Effector memory CD8-positive, alpha-beta T cell (primary cell): ENCODE results near the gene KPNA4.
"Not testable (repeated sequence)": the region's sequence is repeated elsewhere in the genome, so short reads cannot be mapped to it uniquely, and the experiment has no call there.

Experiments used
- ATAC-seq: fragments of 150-1000 bp; cut with Tn5 transposase; replicated peaks from 2 replicates; pipeline ENCODE4 v1.10.0; 2021; ENCODE audit warnings: mild to moderate bottlenecking, moderate library complexity
- DNase-seq, 3 experiments: peaks; one replicate each; pipeline ENCODE4 v3.0.0; 2021
- H3K27ac Mint-ChIP-seq, 2 donors: one replicate each; pipeline ENCODE4 v1.8.0; 2022; ENCODE audit warnings: mild to moderate bottlenecking in 2 of 2, mixed read lengths in 2 of 2, moderate library complexity in 2 of 2
- H3K27me3 Mint-ChIP-seq, 2 donors: one replicate each; pipeline ENCODE4 v1.8.0; 2022; ENCODE audit warnings: mixed read lengths in 2 of 2
- H3K36me3 Mint-ChIP-seq: one replicate; pipeline ENCODE4 v1.8.0; 2022; ENCODE audit warnings: mild to moderate bottlenecking, moderate library complexity, mixed read lengths; ENCODE audit not compliant: insufficient read depth
- H3K4me1 Mint-ChIP-seq, 2 donors: one replicate each; pipeline ENCODE4 v1.8.0; 2022; ENCODE audit warnings: low read depth in 2 of 2, mixed read lengths in 2 of 2
- H3K4me3 Mint-ChIP-seq, 2 donors: one replicate each; pipeline ENCODE4 v1.8.0; 2022; ENCODE audit warnings: mild to moderate bottlenecking in 2 of 2, mixed read lengths in 2 of 2, moderate library complexity in 2 of 2
- H3K9me3 Mint-ChIP-seq, 2 donors: one replicate each; pipeline ENCODE4 v1.8.0; 2022; ENCODE audit warnings: mixed read lengths in 2 of 2

KPNA4 gene

DNA sequence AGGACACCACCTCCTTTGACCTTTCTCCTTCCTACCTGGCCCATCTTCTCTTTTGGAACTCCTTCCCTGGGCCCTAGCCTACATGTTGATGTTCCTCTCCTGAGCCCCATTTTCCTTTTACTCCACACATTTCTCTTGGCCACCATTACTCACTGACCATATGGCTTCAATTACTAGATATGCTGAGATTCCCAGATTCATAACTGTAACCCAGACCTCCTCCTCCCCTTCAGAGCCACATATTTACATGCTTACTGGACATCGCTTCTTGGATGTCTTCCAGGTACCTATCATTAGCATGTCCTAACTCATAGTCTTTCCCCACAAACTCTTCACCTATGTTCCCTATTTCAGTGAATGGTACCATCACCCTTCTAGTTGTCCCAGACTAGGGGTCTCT is 91.4 kb downstream of the KPNA4 start:
- peaks cover 8 to 9% of the 10 kb centered on the region in 2 donors for H3K9me3 Mint-ChIP-seq
- H3K27me3 Mint-ChIP-seq, result peaks cover 25% of the 10 kb centered on the region in 2 donors
- ATAC-seq, result no peak
- no peaks in the 10 kb centered on the region for H3K4me1 Mint-ChIP-seq
- DNase-seq, result no peak
- H3K27ac Mint-ChIP-seq, result no peak overlapping the region
- no peak overlapping the region for H3K4me3 Mint-ChIP-seq
- H3K36me3 Mint-ChIP-seq, result no peaks in the 10 kb centered on the region

GRCh38 chr3:160473221-160473620 is 92.2 kb downstream of the KPNA4 start:
- no peaks in the 10 kb centered on the region for H3K4me1 Mint-ChIP-seq
- no peaks in the 10 kb centered on the region for H3K36me3 Mint-ChIP-seq
- peaks cover 25 to 31% of the 10 kb centered on the region in 2 donors for H3K27me3 Mint-ChIP-seq
- ATAC-seq (no peak), DNase-seq (no peak)
- H3K27ac Mint-ChIP-seq, result no peak overlapping the region
- H3K9me3 Mint-ChIP-seq, result peaks cover 8 to 9% of the 10 kb centered on the region in 2 donors
- H3K4me3 Mint-ChIP-seq, result no peak overlapping the region

DNA sequence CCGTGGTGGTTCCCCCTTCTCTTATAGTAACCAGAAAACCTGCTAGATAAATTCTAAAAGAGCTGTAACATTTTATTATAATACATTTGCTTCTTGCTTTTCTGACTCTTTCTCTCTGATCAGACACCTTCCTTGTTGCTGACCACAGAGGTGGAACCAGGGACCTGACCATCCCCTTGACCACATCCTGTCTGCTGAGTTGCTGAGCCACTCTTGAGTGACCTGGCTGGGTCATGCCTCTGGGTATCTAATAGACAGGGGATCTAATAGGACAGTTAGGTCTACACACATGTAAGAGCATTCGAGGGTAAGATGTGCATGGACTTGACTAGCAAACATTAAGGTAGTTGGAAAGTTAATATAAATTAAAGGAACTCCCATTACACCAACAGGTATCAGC is 93.0 kb downstream of the KPNA4 start:
- no peaks in the 10 kb centered on the region for H3K36me3 Mint-ChIP-seq
- peaks cover 28 to 31% of the 10 kb centered on the region in 2 donors for H3K27me3 Mint-ChIP-seq
- ATAC-seq (no peak), DNase-seq (no peak)
- H3K4me3 Mint-ChIP-seq, result no peak overlapping the region
- peaks cover 8 to 9% of the 10 kb centered on the region in 2 donors for H3K9me3 Mint-ChIP-seq
- no peaks in the 10 kb centered on the region for H3K4me1 Mint-ChIP-seq
- H3K27ac Mint-ChIP-seq, result no peak overlapping the region

- DNase-seq (no peak), ATAC-seq (no peak)
- no peak overlapping the region for H3K27ac Mint-ChIP-seq
- H3K4me1 Mint-ChIP-seq, result no peaks in the 10 kb centered on the region
- H3K27me3 Mint-ChIP-seq, result peaks cover 28 to 32% of the 10 kb centered on the region in 2 donors
- H3K4me3 Mint-ChIP-seq, result no peak overlapping the region
- peaks cover 8 to 9% of the 10 kb centered on the region in 2 donors for H3K9me3 Mint-ChIP-seq
- H3K36me3 Mint-ChIP-seq, result no peaks in the 10 kb centered on the region
These were observed 93.5 kb downstream of the KPNA4 start for GRCh38 chr3:160471892-160472291.

GRCh38 chr3:160470181-160470580 is 95.2 kb downstream of the KPNA4 start:
- peaks cover 24 to 36% of the 10 kb centered on the region in 2 donors for H3K27me3 Mint-ChIP-seq
- no peaks in the 10 kb centered on the region for H3K36me3 Mint-ChIP-seq
- H3K27ac Mint-ChIP-seq, result no peak overlapping the region
- H3K4me1 Mint-ChIP-seq, result no peaks in the 10 kb centered on the region
- DNase-seq (no peak), ATAC-seq (no peak)
- peaks cover 8 to 9% of the 10 kb centered on the region in 2 donors for H3K9me3 Mint-ChIP-seq
- H3K4me3 Mint-ChIP-seq, result no peak overlapping the region

DNA sequence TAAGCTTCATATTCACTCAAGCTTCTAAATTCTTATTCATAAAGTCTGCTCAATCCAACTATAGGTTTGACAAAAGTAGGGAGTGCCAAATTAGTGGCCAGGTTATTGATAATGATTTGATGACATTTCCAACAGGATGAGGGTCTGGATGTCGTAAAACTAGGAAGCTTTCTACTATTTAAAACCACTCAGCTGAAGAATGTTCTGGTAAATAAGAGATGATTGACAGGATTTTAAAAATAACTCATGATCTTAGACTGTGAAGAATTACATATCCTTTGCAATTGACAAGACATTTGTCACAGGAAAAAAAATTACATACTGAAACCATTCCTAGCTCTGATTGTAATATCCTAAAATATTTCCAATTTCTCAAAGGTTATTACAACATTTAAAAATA is 100.4 kb downstream of the KPNA4 start:
- no peak for DNase-seq
- no peak for ATAC-seq
- H3K36me3 Mint-ChIP-seq, result no peaks in the 10 kb centered on the region
- H3K4me1 Mint-ChIP-seq, result no peaks in the 10 kb centered on the region
- peaks cover 37 to 68% of the 10 kb centered on the region in 2 donors for H3K27me3 Mint-ChIP-seq
- no peak overlapping the region for H3K4me3 Mint-ChIP-seq
- H3K27ac Mint-ChIP-seq, result no peak overlapping the region
- H3K9me3 Mint-ChIP-seq, result peaks cover 5 to 7% of the 10 kb centered on the region in 2 donors

- ATAC-seq, result no peak
- Mint-ChIP-seq H3K4me1 (no peaks in the 10 kb centered on the region), H3K36me3 (no peaks in the 10 kb centered on the region), H3K27ac (no peak overlapping the region), H3K27me3 (peaks cover 31 to 62% of the 10 kb centered on the region in 2 donors), H3K4me3 (no peak overlapping the region), H3K9me3 (peaks cover 0 to under 1% of the 10 kb centered on the region in 2 donors)
- no peak for DNase-seq
These were observed 101.0 kb downstream of the KPNA4 start for GRCh38 chr3:160464321-160464720.

GRCh38 chr3:160460033-160460432 is 105.3 kb downstream of the KPNA4 start:
- peaks cover 20 to 34% of the 10 kb centered on the region in 2 donors for H3K27me3 Mint-ChIP-seq
- no peaks in the 10 kb centered on the region for H3K4me1 Mint-ChIP-seq
- H3K4me3 Mint-ChIP-seq, result no peak overlapping the region
- H3K9me3 Mint-ChIP-seq, result no peaks in the 10 kb centered on the region
- DNase-seq, result no peak
- no peaks in the 10 kb centered on the region for H3K36me3 Mint-ChIP-seq
- no peak for ATAC-seq
- H3K27ac Mint-ChIP-seq, result no peak overlapping the region

DNA sequence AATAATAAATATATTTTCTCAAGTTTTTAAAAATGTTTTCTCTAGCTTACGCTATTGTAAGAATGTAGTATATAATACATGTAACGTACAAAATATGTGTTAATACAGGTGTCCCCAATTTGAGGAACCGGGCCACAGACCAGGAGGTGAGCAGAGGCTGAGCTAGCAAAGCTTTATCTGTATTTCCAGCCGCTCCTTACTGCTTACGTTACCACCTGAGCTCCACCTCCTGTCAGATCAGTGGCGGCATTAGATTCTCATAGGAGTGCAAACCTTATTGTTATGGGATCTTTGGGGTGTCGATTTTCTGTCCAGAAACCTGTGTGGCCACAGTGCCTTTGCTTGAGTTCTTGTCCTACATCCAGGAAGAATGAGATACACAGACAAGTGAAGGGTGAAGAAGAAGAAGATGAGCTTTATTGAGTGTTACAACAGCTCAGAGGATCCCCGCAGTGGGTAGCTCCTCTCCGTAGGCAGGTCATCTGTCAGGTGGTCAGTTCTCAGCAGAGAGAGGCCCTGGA is 105.9 kb downstream of the KPNA4 start:
- Mint-ChIP-seq H3K27ac (no peak overlapping the region), H3K36me3 (no peaks in the 10 kb centered on the region), H3K9me3 (no peaks in the 10 kb centered on the region), H3K27me3 (peaks cover 20 to 33% of the 10 kb centered on the region in 2 donors), H3K4me1 (no peaks in the 10 kb centered on the region), H3K4me3 (no peak overlapping the region)
- ATAC-seq (no peak), DNase-seq (no peak)

- ATAC-seq (no peak), DNase-seq (no peak)
- Mint-ChIP-seq H3K9me3 (no peaks in the 10 kb centered on the region), H3K36me3 (no peaks in the 10 kb centered on the region), H3K4me1 (no peaks in the 10 kb centered on the region), H3K27ac (no peak overlapping the region), H3K4me3 (no peak overlapping the region), H3K27me3 (peaks cover 13 to 20% of the 10 kb centered on the region in 2 donors)
These were observed 107.2 kb downstream of the KPNA4 start for GRCh38 chr3:160458151-160458550.

DNA sequence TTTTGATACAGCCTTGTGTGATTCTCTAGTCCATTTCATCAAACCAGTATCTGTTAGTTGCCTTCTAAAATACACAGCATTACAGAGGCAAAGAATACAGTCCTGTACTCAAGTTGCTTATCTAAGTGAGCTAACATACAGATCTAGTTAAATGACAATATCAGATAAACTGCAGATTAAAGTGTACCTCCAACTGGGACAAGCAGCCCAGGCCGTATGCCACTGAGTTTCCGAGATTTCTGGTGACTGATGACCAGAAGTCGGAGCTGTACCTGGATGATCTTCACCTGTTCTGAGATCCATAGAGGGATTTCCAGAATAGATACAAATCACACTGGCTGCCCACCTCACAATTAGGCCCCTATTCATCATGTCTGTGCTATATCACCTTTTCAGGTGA is 109.5 kb downstream of the KPNA4 start:
- H3K36me3 Mint-ChIP-seq, result no peaks in the 10 kb centered on the region
- no peaks in the 10 kb centered on the region for H3K4me1 Mint-ChIP-seq
- ATAC-seq (no peak), DNase-seq (no peak)
- no peaks in the 10 kb centered on the region for H3K9me3 Mint-ChIP-seq
- no peak overlapping the region for H3K27ac Mint-ChIP-seq
- H3K4me3 Mint-ChIP-seq, result no peak overlapping the region
- H3K27me3 Mint-ChIP-seq, result no peaks in the 10 kb centered on the region

- no peak overlapping the region for H3K4me3 Mint-ChIP-seq
- DNase-seq, result no peak
- H3K27me3 Mint-ChIP-seq, result no peaks in the 10 kb centered on the region
- ATAC-seq, result no peak
- no peaks in the 10 kb centered on the region for H3K9me3 Mint-ChIP-seq
- no peaks in the 10 kb centered on the region for H3K4me1 Mint-ChIP-seq
- H3K36me3 Mint-ChIP-seq, result peaks cover 6% of the 10 kb centered on the region
- no peak overlapping the region for H3K27ac Mint-ChIP-seq
These were observed 110.4 kb downstream of the KPNA4 start for GRCh38 chr3:160454995-160455394.

DNA sequence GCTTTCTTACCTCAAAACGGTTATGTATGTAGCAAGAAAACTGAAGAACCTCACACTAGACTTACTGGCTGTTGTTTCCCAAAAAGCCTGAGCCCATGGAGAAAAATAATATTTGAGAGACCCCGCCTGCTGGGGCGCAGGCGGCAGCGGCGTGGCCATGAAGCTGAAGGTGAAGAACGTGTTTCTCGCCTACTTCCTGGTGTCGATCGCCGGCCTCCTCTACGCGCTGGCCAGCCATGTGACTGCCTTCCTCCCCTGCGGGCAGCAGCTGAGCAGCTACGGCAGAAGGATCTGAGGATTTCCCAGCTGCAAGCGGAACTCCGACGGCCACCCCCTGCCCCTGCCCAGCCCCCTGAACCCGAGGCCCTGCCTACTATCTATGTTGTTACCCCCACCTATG is 113.1 kb downstream of the KPNA4 start:
- peaks cover 15% of the 10 kb centered on the region for H3K36me3 Mint-ChIP-seq
- not testable (repeated sequence) for ATAC-seq, H3K9me3 Mint-ChIP-seq, DNase-seq, H3K27me3 Mint-ChIP-seq, H3K27ac Mint-ChIP-seq, H3K4me3 Mint-ChIP-seq
- H3K4me1 Mint-ChIP-seq, result peaks cover 7 to 13% of the 10 kb centered on the region in 2 donors

DNA sequence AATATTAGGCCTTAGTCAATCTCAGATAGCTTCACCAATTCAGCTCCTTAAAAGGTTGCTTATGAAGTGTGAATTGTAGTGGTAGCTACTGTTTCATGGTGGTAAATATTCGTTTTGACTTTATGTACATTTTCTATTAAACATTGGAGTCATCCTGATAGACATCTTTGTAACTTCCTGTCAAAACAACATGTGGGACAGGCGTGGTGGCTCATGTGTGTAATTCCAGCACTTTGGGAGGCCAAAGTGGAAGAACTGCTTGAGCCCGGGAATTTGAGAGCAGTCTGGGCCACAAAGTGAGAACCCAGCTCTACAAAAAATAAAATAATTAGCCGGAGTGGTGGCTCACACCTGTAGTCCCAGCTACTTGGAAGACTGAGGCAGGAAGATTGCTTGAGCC is 113.8 kb downstream of the KPNA4 start:
- Mint-ChIP-seq H3K9me3 (no peaks in the 10 kb centered on the region), H3K27ac (no peak overlapping the region), H3K4me1 (peaks cover 10 to 13% of the 10 kb centered on the region in 2 donors), H3K27me3 (no peaks in the 10 kb centered on the region), H3K36me3 (peaks cover 15% of the 10 kb centered on the region), H3K4me3 (no peak overlapping the region)
- DNase-seq, result no peak
- no peak for ATAC-seq

GRCh38 chr3:160450846-160451245 is 114.5 kb downstream of the KPNA4 start:
- Mint-ChIP-seq H3K27ac (peak overlapping the region in 1 of 2 donors; percentile 99), H3K9me3 (no peaks in the 10 kb centered on the region), H3K4me1 (peaks cover 13 to 18% of the 10 kb centered on the region in 2 donors), H3K27me3 (no peaks in the 10 kb centered on the region), H3K4me3 (peak overlapping the region; percentile 98 to 100), H3K36me3 (peaks cover 17% of the 10 kb centered on the region)
- DNase-seq, result no peak
- ATAC-seq, result no peak
